Measurements from ENCODE around the gene CLEC3A.
"Not testable (repeated sequence)": the region's sequence is repeated elsewhere in the genome, so short reads cannot be mapped to it uniquely, and the experiment has no call there.

CLEC3A gene

GRCh38 chr16:78035012-78035411 lies 12.7 kb downstream of the CLEC3A start:
- no peak for DNase-seq

GRCh38 chr16:78040396-78040795 lies 18.0 kb downstream of the CLEC3A start:
- no peak for DNase-seq

- DNase-seq: no peak
Measured at GRCh38 chr16:78045865-78046581, 23.7 kb downstream of the CLEC3A start.

- DNase-seq: no peak
Measured at GRCh38 chr16:78048319-78048718, 26.0 kb downstream of the CLEC3A start.

- no peak for DNase-seq
Measured at GRCh38 chr16:78050734-78051400, 28.5 kb downstream of the CLEC3A start.

GRCh38 chr16:78057803-78058564 lies 35.6 kb downstream of the CLEC3A start:
- DNase-seq: no peak

- DNase-seq: not testable (repeated sequence)
Measured at GRCh38 chr16:78059806-78060205, 37.5 kb downstream of the CLEC3A start.

GRCh38 chr16:78060295-78060694 lies 37.9 kb downstream of the CLEC3A start:
- DNase-seq: no peak

- DNase-seq: no peak
Measured at GRCh38 chr16:78060809-78061208, 38.5 kb downstream of the CLEC3A start.

- no peak for DNase-seq
Measured at GRCh38 chr16:78065319-78065718, 43.0 kb downstream of the CLEC3A start.

- no peak for DNase-seq
Measured at GRCh38 chr16:78069913-78070312, 47.6 kb downstream of the CLEC3A start.

GRCh38 chr16:78072275-78072674 lies 49.9 kb downstream of the CLEC3A start:
- no peak for DNase-seq

- DNase-seq: no peak
Measured at GRCh38 chr16:78075800-78076199, 53.5 kb downstream of the CLEC3A start.

GRCh38 chr16:78081341-78081740 lies 59.0 kb downstream of the CLEC3A start:
- no peak for DNase-seq

Data from GDM1 (cell line).